ENCODE measurements around the gene DCHS2.

DNA sequence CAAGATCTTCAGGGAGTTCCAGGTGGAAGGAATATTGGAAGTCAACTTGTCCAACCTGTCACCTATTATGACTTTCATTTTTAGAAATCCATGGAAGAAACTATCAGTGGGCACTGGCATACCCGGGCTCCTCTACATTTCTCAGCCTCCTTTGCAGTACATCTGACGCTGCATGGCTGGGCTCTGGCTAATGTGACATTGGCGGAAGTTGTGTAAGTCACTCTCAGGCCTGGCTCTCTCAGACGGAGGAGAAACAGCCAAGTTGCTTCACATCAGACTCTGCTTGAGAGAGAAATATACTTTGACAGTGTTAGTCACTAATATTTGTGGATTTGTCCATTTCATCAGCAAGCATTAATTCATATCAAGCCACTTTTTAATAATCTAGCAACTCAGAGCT lies 4.5 kb downstream of the DCHS2 start:
- TF ChIP-seq, protein P1, sequence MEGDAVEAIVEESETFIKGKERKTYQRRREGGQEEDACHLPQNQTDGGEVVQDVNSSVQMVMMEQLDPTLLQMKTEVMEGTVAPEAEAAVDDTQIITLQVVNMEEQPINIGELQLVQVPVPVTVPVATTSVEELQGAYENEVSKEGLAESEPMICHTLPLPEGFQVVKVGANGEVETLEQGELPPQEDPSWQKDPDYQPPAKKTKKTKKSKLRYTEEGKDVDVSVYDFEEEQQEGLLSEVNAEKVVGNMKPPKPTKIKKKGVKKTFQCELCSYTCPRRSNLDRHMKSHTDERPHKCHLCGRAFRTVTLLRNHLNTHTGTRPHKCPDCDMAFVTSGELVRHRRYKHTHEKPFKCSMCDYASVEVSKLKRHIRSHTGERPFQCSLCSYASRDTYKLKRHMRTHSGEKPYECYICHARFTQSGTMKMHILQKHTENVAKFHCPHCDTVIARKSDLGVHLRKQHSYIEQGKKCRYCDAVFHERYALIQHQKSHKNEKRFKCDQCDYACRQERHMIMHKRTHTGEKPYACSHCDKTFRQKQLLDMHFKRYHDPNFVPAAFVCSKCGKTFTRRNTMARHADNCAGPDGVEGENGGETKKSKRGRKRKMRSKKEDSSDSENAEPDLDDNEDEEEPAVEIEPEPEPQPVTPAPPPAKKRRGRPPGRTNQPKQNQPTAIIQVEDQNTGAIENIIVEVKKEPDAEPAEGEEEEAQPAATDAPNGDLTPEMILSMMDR (IDR thresholded peaks at IDR 0.05): no peak
- no peak for TF ChIP-seq POLR2A (IDR thresholded peaks at IDR 0.05)
